Naive thymus-derived CD4-positive, alpha-beta T cell (primary cell): ENCODE data around the gene NR2C1. TPM values are rescaled to one million over a fixed set of nuclear protein-coding genes. Genes with fewer than 3 reads are reported as not detected.

Source experiments
- ATAC-seq: fragments of 150-1000 bp; cut with Tn5 transposase; 2 replicates; pipeline ENCODE4 v1.10.0; 2021; ENCODE audit warnings: mild to moderate bottlenecking, moderate library complexity
- CTCF ChIA-PET: fragments of 350-600 bp; sonication (Branson Sonifier 250); formaldehyde crosslinking; loops from one replicate; lab custom pipeline; 2021; ENCODE audit warnings: antibody characterized with exemption; lab: Charles Lee
- POLR2A ChIA-PET: fragments of 350-600 bp; sonication (Branson Sonifier 250); formaldehyde crosslinking; loops from one replicate; lab custom pipeline; 2021; ENCODE audit warnings: antibody characterized with exemption, inconsistent platforms; lab: Charles Lee
- DNase-seq, 9 donors: peaks; one replicate each; pipeline versions ENCODE4 v3.0.0 to v3.0.0-alpha.2; 2020 to 2022; ENCODE audit warnings: mixed read lengths in 1 of 9
- H3K27ac ChIP-seq: one replicate; pipeline ENCODE4 v1.7.0; 2013; ENCODE audit warnings: mild to moderate bottlenecking, low read depth, low read length, moderate library complexity
- H3K27me3 ChIP-seq, 2 donors: one replicate each; pipeline ENCODE4 v1.7.0; 2013; ENCODE audit warnings: low read length in 2 of 2, mild to moderate bottlenecking in 2 of 2, moderate library complexity in 2 of 2; ENCODE audit not compliant: control insufficient read depth in 2 of 2, insufficient read depth in 2 of 2
- H3K36me3 ChIP-seq, 3 experiments: 1 replicate in 2 of 3; 2 replicates in 1 of 3; pipeline ENCODE4 v1.7.0; 2013; ENCODE audit warnings: low read length in 3 of 3, mild to moderate bottlenecking in 3 of 3, moderate library complexity in 1 of 3; ENCODE audit not compliant: insufficient read depth in 3 of 3, control insufficient read depth in 2 of 3
- H3K4me1 ChIP-seq, 2 donors: one replicate each; pipeline ENCODE4 v1.7.0; 2013; ENCODE audit warnings: low read length in 2 of 2, mild to moderate bottlenecking in 2 of 2, moderate library complexity in 1 of 2; ENCODE audit not compliant: control insufficient read depth in 2 of 2, insufficient read depth in 2 of 2
- H3K4me3 ChIP-seq: 2 replicates; pipeline ENCODE4 v1.7.0; 2013; ENCODE audit warnings: mild to moderate bottlenecking, low read length
- H3K9me3 ChIP-seq, 3 experiments: 1 replicate in 2 of 3; 2 replicates in 1 of 3; pipeline ENCODE4 v1.7.0; 2013; ENCODE audit warnings: low read length in 3 of 3; ENCODE audit not compliant: control insufficient read depth in 2 of 3
- H3K27ac Mint-ChIP-seq, 9 donors: one replicate each; pipeline ENCODE4 v1.8.0; 2020 to 2022; ENCODE audit warnings: mixed read lengths in 9 of 9, mild to moderate bottlenecking in 8 of 9, moderate library complexity in 5 of 9, inconsistent platforms in 2 of 9
- H3K27me3 Mint-ChIP-seq, 5 donors: one replicate each; pipeline ENCODE4 v1.8.0; 2021 to 2022; ENCODE audit warnings: mixed read lengths in 5 of 5, mild to moderate bottlenecking in 1 of 5
- H3K36me3 Mint-ChIP-seq, 5 donors: one replicate each; pipeline ENCODE4 v1.8.0; 2020 to 2022; ENCODE audit warnings: mixed read lengths in 5 of 5, mild to moderate bottlenecking in 3 of 5, inconsistent platforms in 1 of 5
- H3K4me1 Mint-ChIP-seq, 7 donors: one replicate each; pipeline ENCODE4 v1.8.0; 2020 to 2022; ENCODE audit warnings: mixed read lengths in 7 of 7, mild to moderate bottlenecking in 3 of 7, inconsistent platforms in 1 of 7
- H3K4me3 Mint-ChIP-seq, 10 donors: one replicate each; pipeline ENCODE4 v1.8.0; 2020 to 2022; ENCODE audit warnings: mild to moderate bottlenecking in 10 of 10, mixed read lengths in 10 of 10, moderate library complexity in 6 of 10, inconsistent platforms in 2 of 10
- H3K9me3 Mint-ChIP-seq, 11 donors: one replicate each; pipeline ENCODE4 v1.8.0; 2020 to 2022; ENCODE audit warnings: mixed read lengths in 11 of 11, mild to moderate bottlenecking in 4 of 11, inconsistent platforms in 1 of 11, moderate library complexity in 1 of 11
- intact Hi-C, 2 donors: fragments of 100-400 bp; cut with micrococcal nuclease; formaldehyde crosslinking; loops; one replicate each; pipeline ENCODE4 v1.15.1; 2023
- polyA plus RNA-seq, 2 donors: library from polyadenylated mRNA; unstranded; fragments of 300-500 nt; fragmentation: Illumina TruSeq; gene quantifications; one replicate each; pipeline ENCODE4 v1.2.3, GENCODE V29; 2021
- total RNA-seq, 6 experiments: library from RNA in 5 of 6; stranded (reverse) in 5 of 6; gene quantifications; 1 replicate in 5 of 6; 2 replicates in 1 of 6; pipeline ENCODE4 v1.2.3 and lab custom pipeline; 2021 to 2026

Gene NR2C1
- total and polyA plus RNA-seq, 7 experiments from 2014 or later, result 12.5 to 66.8 (median 40.1) TPM

- intact Hi-C loops, result no loop called here
- CTCF ChIA-PET, result interaction anchor here (0.6 to 0.7 kb wide), 2 partner anchors 37 to 347 kb away, joined by 3 to 8 read pairs; no protein-coding TSS in a partner anchor
- POLR2A ChIA-PET, result interaction anchor here (1.0 kb wide), 1 partner anchor 9 kb away, joined by 3 read pairs; no protein-coding TSS in a partner anchor
- H3K4me1 ChIP-seq, result no peaks in the 10 kb centered on the region
- Mint-ChIP-seq H3K27me3 (no peaks in the 10 kb centered on the region), H3K9me3 (no peaks in the 10 kb centered on the region), H3K36me3 (peaks cover 0 to 36% (median 16%) of the 10 kb centered on the region in 5 donors), H3K4me1 (peaks cover 0 to 3% (median 0%) of the 10 kb centered on the region in 7 donors), H3K4me3 (no peak overlapping the region), H3K27ac (no peak overlapping the region)
- no peaks in the 10 kb centered on the region for H3K9me3 ChIP-seq
- H3K27ac ChIP-seq, result no peak overlapping the region
- peaks cover 5 to 61% (median 11%) of the 10 kb centered on the region in 3 experiments for H3K36me3 ChIP-seq
- DNase-seq (no peak), ATAC-seq (no peak)
- no peak overlapping the region for H3K4me3 ChIP-seq
- H3K27me3 ChIP-seq, result no peaks in the 10 kb centered on the region
These were observed 16.0 kb downstream of the NR2C1 start for GRCh38 chr12:95057424-95057823.

- DNase-seq, result no peak
- CTCF ChIA-PET, result no interaction called here
- intact Hi-C loops, result no loop called here
- no peak overlapping the region for H3K27ac Mint-ChIP-seq
- no peak overlapping the region for H3K4me3 Mint-ChIP-seq
- no peak overlapping the region for H3K27ac ChIP-seq
- H3K9me3 Mint-ChIP-seq, result no peaks in the 10 kb centered on the region
- no peak for ATAC-seq
- POLR2A ChIA-PET, result no interaction called here
- H3K36me3 ChIP-seq, result peaks cover 0 to 48% (median 3%) of the 10 kb centered on the region in 3 experiments
- H3K27me3 ChIP-seq, result no peaks in the 10 kb centered on the region
- H3K36me3 Mint-ChIP-seq, result peaks cover 0 to 35% (median 9%) of the 10 kb centered on the region in 5 donors
- no peaks in the 10 kb centered on the region for H3K4me1 ChIP-seq
- H3K4me1 Mint-ChIP-seq, result no peaks in the 10 kb centered on the region
- H3K9me3 ChIP-seq, result no peaks in the 10 kb centered on the region
- no peak overlapping the region for H3K4me3 ChIP-seq
- no peaks in the 10 kb centered on the region for H3K27me3 Mint-ChIP-seq
These were observed 18.4 kb downstream of the NR2C1 start for GRCh38 chr12:95055057-95055456.

DNA sequence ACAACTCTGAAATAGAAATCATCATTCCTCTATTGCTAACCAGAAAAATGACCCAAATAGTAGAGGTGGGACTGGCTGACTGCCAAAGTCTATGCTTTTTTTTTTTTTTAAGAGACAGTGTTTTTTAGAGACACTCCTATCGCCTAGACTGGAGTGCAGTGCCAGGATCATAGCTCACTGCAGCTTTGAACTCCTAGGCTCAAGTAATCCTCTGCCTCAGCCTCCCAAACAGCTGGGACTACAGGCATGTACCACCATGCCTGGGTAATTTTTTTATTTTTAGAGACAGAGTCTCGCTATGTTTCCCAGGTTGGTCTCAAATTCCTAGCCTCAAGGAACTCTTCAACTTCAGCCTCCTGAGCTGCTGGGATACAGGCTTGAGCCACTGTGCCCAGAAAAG is 19.2 kb downstream of the NR2C1 start:
- POLR2A ChIA-PET, result no interaction called here
- no peaks in the 10 kb centered on the region for H3K4me1 Mint-ChIP-seq
- DNase-seq (no peak), ATAC-seq (no peak)
- no peak overlapping the region for H3K27ac Mint-ChIP-seq
- CTCF ChIA-PET, result no interaction called here
- H3K4me1 ChIP-seq, result no peaks in the 10 kb centered on the region
- no peaks in the 10 kb centered on the region for H3K27me3 Mint-ChIP-seq
- H3K9me3 Mint-ChIP-seq, result no peaks in the 10 kb centered on the region
- no peaks in the 10 kb centered on the region for H3K27me3 ChIP-seq
- H3K4me3 ChIP-seq, result no peak overlapping the region
- peaks cover 0 to 46% (median 0%) of the 10 kb centered on the region in 3 experiments for H3K36me3 ChIP-seq
- H3K9me3 ChIP-seq, result no peaks in the 10 kb centered on the region
- no peak overlapping the region for H3K27ac ChIP-seq
- peaks cover 0 to 35% (median 9%) of the 10 kb centered on the region in 5 donors for H3K36me3 Mint-ChIP-seq
- no peak overlapping the region for H3K4me3 Mint-ChIP-seq
- intact Hi-C loops, result no loop called here

DNA sequence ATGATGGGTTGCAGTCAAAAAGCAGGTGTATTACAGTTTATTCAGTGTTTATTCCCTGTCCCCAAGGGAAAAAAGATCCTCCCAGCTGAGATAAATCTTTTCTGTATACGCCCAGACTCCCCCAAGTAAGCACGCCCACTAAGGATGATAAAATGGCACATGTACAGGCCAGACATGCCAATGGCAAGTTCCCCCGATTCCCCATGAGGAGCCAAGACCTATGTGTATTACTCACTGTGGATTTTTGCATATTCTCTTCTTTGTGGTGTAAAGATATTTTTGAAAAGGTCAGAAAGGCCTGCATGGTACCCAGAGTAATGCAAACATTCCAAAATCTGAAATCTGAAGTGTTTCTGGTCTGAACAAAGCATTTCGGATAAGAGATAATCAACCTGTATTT is 22.2 kb downstream of the NR2C1 start:
- POLR2A ChIA-PET, result no interaction called here

GRCh38 chr12:95037906-95038305 is 35.5 kb downstream of the NR2C1 start:
- no peak overlapping the region for H3K4me3 ChIP-seq
- H3K36me3 ChIP-seq, result peaks cover 0 to 14% (median 4%) of the 10 kb centered on the region in 3 experiments
- no peak overlapping the region for H3K27ac ChIP-seq
- no peaks in the 10 kb centered on the region for H3K27me3 Mint-ChIP-seq
- no peaks in the 10 kb centered on the region for H3K9me3 Mint-ChIP-seq
- H3K27ac Mint-ChIP-seq, result no peak overlapping the region
- H3K27me3 ChIP-seq, result no peaks in the 10 kb centered on the region
- ChIA-PET CTCF (no interaction called here), POLR2A (no interaction called here)
- H3K4me1 Mint-ChIP-seq, result peaks cover 7 to 43% (median 34%) of the 10 kb centered on the region in 7 donors
- no peaks in the 10 kb centered on the region for H3K9me3 ChIP-seq
- no peak for ATAC-seq
- no peak for DNase-seq
- intact Hi-C loops, result loop anchor here in 1 of 2 donors (5.0 kb wide), 1 partner anchor 36 kb away; the partner anchor contains the start of gene NDUFA12
- peaks cover 0 to 34% (median 14%) of the 10 kb centered on the region in 5 donors for H3K36me3 Mint-ChIP-seq
- H3K4me1 ChIP-seq, result peaks cover 0 to 14% of the 10 kb centered on the region in 2 donors
- H3K4me3 Mint-ChIP-seq, result no peak overlapping the region

More for the DNA sequence above, 22.2 kb downstream of the NR2C1 start:
- Histone ChIP-seq H3K4me1 (no peaks in the 10 kb centered on the region), H3K4me3 (no peak overlapping the region), H3K9me3 (no peaks in the 10 kb centered on the region), H3K27me3 (no peaks in the 10 kb centered on the region), H3K27ac (no peak overlapping the region), H3K36me3 (peaks cover 0 to 47% (median 4%) of the 10 kb centered on the region in 3 experiments)
- H3K9me3 Mint-ChIP-seq, result no peaks in the 10 kb centered on the region
- ATAC-seq (no peak), DNase-seq (no peak)
- no peaks in the 10 kb centered on the region for H3K27me3 Mint-ChIP-seq
- H3K4me3 Mint-ChIP-seq, result no peak overlapping the region
- H3K4me1 Mint-ChIP-seq, result no peaks in the 10 kb centered on the region
- CTCF ChIA-PET, result no interaction called here
- peaks cover 0 to 44% (median 19%) of the 10 kb centered on the region in 5 donors for H3K36me3 Mint-ChIP-seq
- intact Hi-C loops, result no loop called here
- peak overlapping the region in 1 of 9 donors; percentile 2 for H3K27ac Mint-ChIP-seq

DNA sequence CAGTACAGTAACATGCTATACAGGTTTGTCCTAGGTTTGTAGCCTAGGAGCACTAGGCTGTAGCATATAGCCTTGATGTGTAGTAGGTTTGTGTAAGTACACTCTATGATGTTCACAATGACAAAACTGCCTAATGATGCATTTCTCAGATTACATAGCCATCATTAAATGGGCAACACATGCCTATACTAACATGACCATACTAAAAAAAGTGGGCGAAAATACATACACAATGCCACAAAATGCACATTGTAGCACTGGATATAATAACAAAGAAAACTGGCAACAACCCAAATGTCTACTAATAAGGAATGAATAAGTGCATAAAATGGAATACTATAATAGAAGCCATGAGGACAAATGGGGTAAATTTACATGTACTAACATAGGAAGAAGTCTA is 38.7 kb downstream of the NR2C1 start:
- Mint-ChIP-seq H3K9me3 (no peaks in the 10 kb centered on the region), H3K27me3 (no peaks in the 10 kb centered on the region), H3K4me1 (peaks cover 5 to 22% (median 18%) of the 10 kb centered on the region in 7 donors), H3K27ac (peak overlapping the region in 4 of 9 donors; percentile 44 to 78 (median 68)), H3K4me3 (peak overlapping the region in 5 of 10 donors; percentile 7 to 62 (median 37)), H3K36me3 (peaks cover 0 to 27% (median 9%) of the 10 kb centered on the region in 5 donors)
- intact Hi-C loops, result loop anchor here in 1 of 2 donors (5.0 kb wide), 1 partner anchor 32 kb away; the partner anchor contains the start of gene NDUFA12
- ATAC-seq (no peak), DNase-seq (no peak)
- Histone ChIP-seq H3K27me3 (no peaks in the 10 kb centered on the region), H3K9me3 (no peaks in the 10 kb centered on the region), H3K4me3 (no peak overlapping the region), H3K27ac (no peak overlapping the region), H3K4me1 (peaks cover 0 to 9% of the 10 kb centered on the region in 2 donors), H3K36me3 (peaks cover 0 to 17% (median 4%) of the 10 kb centered on the region in 3 experiments)
- ChIA-PET CTCF (interaction anchor here (0.7 kb wide), 2 partner anchors 44 to 61 kb away, joined by 3 to 4 read pairs; no protein-coding TSS in a partner anchor), POLR2A (interaction anchor here (0.7 kb wide), 2 partner anchors 9 to 1547 kb away, joined by 3 to 6 read pairs; no protein-coding TSS in a partner anchor)
